HepG2 (cell line): ENCODE results near the gene MYO7A. TPM values are rescaled to one million over a fixed set of nuclear protein-coding genes. Genes with fewer than 3 reads are reported as not detected.
A peak's percentile ranks its signal among the peaks of the same experiment; 100 is the strongest.

ENCODE experiments used
- ATAC-seq: fragments of 200-7000 bp; cut with Tn5 transposase; 3 replicates; pipeline ENCODE4 v1.9.1; 2020; ENCODE audit warnings: mild to moderate bottlenecking, moderate library complexity
- BruUV-seq: library from RNA; stranded (reverse); fragments of 400-500 nt; replicated peaks from 2 replicates; lab custom pipeline; 2021; lab: Mats Ljungman, UMichigan
- CTCF ChIA-PET: fragments of 300-600 bp; formaldehyde crosslinking; extraction: SDS; loops from one replicate; lab custom pipeline; 2021; ENCODE audit warnings: low total read pairs, inconsistent platforms, low intra/inter-chr PET ratio; lab: Yijun Ruan, JAX
- POLR2A ChIA-PET: fragments of 350-600 bp; sonication (Branson Sonifier 250); formaldehyde crosslinking; loops from one replicate; lab custom pipeline; 2020; ENCODE audit warnings: antibody characterized with exemption, inconsistent platforms; lab: Yijun Ruan, JAX
- DNase-seq: peaks from one replicate; pipeline ENCODE4 v3.0.0-alpha.2; 2015; ENCODE audit warnings: low spot score
- FAIRE-seq: peaks from 3 replicates; lab custom pipeline; 2011; peaks lifted over from hg19 to GRCh38; lab: Jason Lieb, UNC
- H2AFZ ChIP-seq: one replicate; pipeline ENCODE4 v1.6.1; 2011; ENCODE audit warnings: low read length, inconsistent platforms
- H3K27ac ChIP-seq: fragments of 300-600 bp; 3 replicates; pipeline ENCODE4 v1.8.0; 2011; ENCODE audit warnings: mixed run types, mild to moderate bottlenecking, mixed read lengths, low read length, inconsistent platforms; ENCODE audit not compliant: insufficient read depth; ENCODE audit errors: extremely low read length
- H3K27me3 ChIP-seq, 2 experiments: fragments of 200-600 bp in 1 of 2; 2 replicates in 1 of 2; 3 replicates in 1 of 2; pipeline versions ENCODE4 v1.6.0 to v1.8.0; 2011; ENCODE audit warnings: low read length in 2 of 2, mild to moderate bottlenecking in 2 of 2, moderate library complexity in 2 of 2, inconsistent platforms in 1 of 2; ENCODE audit not compliant: insufficient read depth in 2 of 2, control insufficient read depth in 1 of 2
- H3K36me3 ChIP-seq, 2 experiments: fragments of 200-600 bp in 1 of 2; replicated peaks in 1 of 2; 2 replicates in 1 of 2; 3 replicates in 1 of 2; pipeline versions ENCODE4 v1.5.1 to v1.8.0; 2011; ENCODE audit warnings: low read length in 2 of 2, inconsistent platforms in 1 of 2; ENCODE audit not compliant: insufficient read depth in 2 of 2, control insufficient read depth in 1 of 2
- H3K4me1 ChIP-seq: 2 replicates; pipeline ENCODE4 v1.5.1; 2012; ENCODE audit warnings: low read length, inconsistent platforms; ENCODE audit not compliant: insufficient read depth
- H3K4me2 ChIP-seq: 2 replicates; pipeline ENCODE4 v1.6.0; 2011; ENCODE audit warnings: low read depth, low read length, inconsistent platforms
- H3K4me3 ChIP-seq, 3 experiments: fragments of 200-600 bp in 1 of 3; sonication (generic), shearing (Covaris generic) in 1 of 3; replicated peaks in 1 of 3; 2 replicates each; pipeline ENCODE4 v1.5.1; 2011 to 2016; ENCODE audit warnings: low read length in 3 of 3, inconsistent platforms in 2 of 3, low read depth in 2 of 3, mild to moderate bottlenecking in 2 of 3, control low read depth in 1 of 3, mixed read lengths in 1 of 3; ENCODE audit not compliant: insufficient read depth in 1 of 3
- H3K79me2 ChIP-seq: one replicate; pipeline ENCODE4 v1.6.1; 2011; ENCODE audit warnings: low read length, inconsistent platforms; ENCODE audit not compliant: insufficient read depth
- H3K9ac ChIP-seq: 2 replicates; pipeline ENCODE4 v1.6.0; 2011; ENCODE audit warnings: mild to moderate bottlenecking, low read depth, low read length, inconsistent platforms; ENCODE audit not compliant: insufficient read depth
- H3K9me3 ChIP-seq: 2 replicates; pipeline ENCODE4 v1.5.1; 2012; ENCODE audit warnings: mild to moderate bottlenecking, low read length
- H4K20me1 ChIP-seq: 2 replicates; pipeline ENCODE4 v1.6.0; 2011; ENCODE audit warnings: inconsistent platforms, mild to moderate bottlenecking, low read length, moderate library complexity; ENCODE audit not compliant: insufficient read depth
- MNT ChIP-seq: fragments of 450-650 bp; IDR thresholded peaks from 2 replicates; pipeline ENCODE4 v1.6.1; 2016
- NFRKB ChIP-seq: fragments of 450-650 bp; IDR thresholded peaks from 2 replicates; pipeline ENCODE4 v1.6.1; 2017
- SIN3B ChIP-seq: fragments of 150-350 bp; IDR thresholded peaks from 2 replicates; pipeline ENCODE4 v1.6.1; 2014; ENCODE audit warnings: low read length
- ZBTB33 ChIP-seq: sonication (generic); formaldehyde crosslinking; IDR thresholded peaks from 2 replicates; pipeline ENCODE4 v1.4.0; 2020; ENCODE audit warnings: missing genetic modification reagents
- WGBS: methylation state at CpG from one replicate; pipeline ENCODE4 v1.1.6; 2017; ENCODE audit warnings: low lambda C conversion rate; 5-methylcytosine and 5-hydroxymethylcytosine counted together
- in situ Hi-C: cut with HindIII; loops from 2 replicates; pipeline ENCODE4 v1.10.0; 2017; ENCODE audit warnings: low pct_unique_long_range_greater_than_20kb; ENCODE audit not compliant: extremely low pct_ligation_motif_present
- intact Hi-C: fragments of 100-400 bp; cut with micrococcal nuclease; formaldehyde crosslinking; loops from one replicate; pipeline ENCODE4 v1.10.0; 2022; ENCODE audit not compliant: unreplicated experiment
- polyA plus RNA-seq, 8 experiments: library from polyadenylated mRNA; depleted of rRNA in 3 of 8; stranded (reverse) in 7 of 8; unstranded in 1 of 8; fragments of >200 nt; fragmentation: Illumina TruSeq in 4 of 8; extraction: Trizol in 4 of 8; gene quantifications; 2 replicates each; pipeline versions ENCODE4 v1.2.1 to v1.2.3, GENCODE V29; 2011 to 2016; ENCODE audit warnings: low read depth in 4 of 8, missing spikeins in 1 of 8, mixed read lengths in 1 of 8; ENCODE audit not compliant: insufficient read depth in 1 of 8
- total RNA-seq, 5 experiments: library from RNA; depleted of rRNA; stranded (reverse); fragments of >200 nt; fragmentation: Illumina TruSeq; extraction: Trizol; gene quantifications; 2 replicates each; pipeline ENCODE4 v1.2.3, GENCODE V29; 2016; ENCODE audit warnings: low read depth in 1 of 5

MYO7A gene
- total and polyA plus RNA-seq, 2 of the 13 experiments (the other 11 are each of a cell fraction or from before 2014, with no cell fraction given), result 7.5 to 10.0 TPM

- Histone ChIP-seq H4K20me1 (no peaks in the 10 kb centered on the region), H3K9me3 (no peaks in the 10 kb centered on the region), H3K27me3 (peaks cover 3 to 4% of the 10 kb centered on the region in 2 experiments; a peak in 1 of 5 replicates)
- no peak for DNase-seq
- FAIRE-seq, result no peak
- no peak for ATAC-seq
- peak; percentile 27; the same call in 1 of the 2 replicates for TF ChIP-seq ZBTB33
- no peak for TF ChIP-seq SIN3B
- TF ChIP-seq, all 625 proteins: peak for 1
- in situ Hi-C loops, result no loop called here
- Histone ChIP-seq H2AFZ (no peak overlapping the region), H3K9ac (no peak overlapping the region), H3K79me2 (no peaks in the 10 kb centered on the region), H3K4me1 (no peaks in the 10 kb centered on the region), H3K4me3 (no peak overlapping the region), H3K36me3 (no peaks in the 10 kb centered on the region), H3K4me2 (no peak overlapping the region), H3K27ac (no peak overlapping the region)
- CTCF ChIA-PET, result no interaction called here
- POLR2A ChIA-PET, result no interaction called here
- BruUV-seq, result no TSS peak
- intact Hi-C loops, result no loop called here
- WGBS, result 87% methylated on average over 18 of the region's 19 CpGs
These were observed 7.5 kb upstream of the MYO7A start for GRCh38 chr11:77120571-77120970.

- ChIA-PET CTCF (no interaction called here), POLR2A (no interaction called here)
- Histone ChIP-seq H3K9me3 (no peaks in the 10 kb centered on the region), H3K4me2 (no peak overlapping the region), H3K4me3 (no peak overlapping the region), H2AFZ (no peak overlapping the region), H3K79me2 (no peaks in the 10 kb centered on the region), H3K27ac (no peak overlapping the region), H3K9ac (no peak overlapping the region), H3K36me3 (no peaks in the 10 kb centered on the region)
- no peak for ATAC-seq
- in situ Hi-C loops, result no loop called here
- no peak for FAIRE-seq
- DNase-seq, result no peak
- no TSS peak for BruUV-seq
- WGBS, result 26% methylated on average over 5 of the region's 10 CpGs
- TF ChIP-seq MNT, result 0 out of 2 replicates have a peak, but pooled peaks have one; percentile 5
- no peak for TF ChIP-seq NFRKB
- TF ChIP-seq, all 625 proteins: peak for 1
- Histone ChIP-seq H3K4me1 (peaks cover 2% of the 10 kb centered on the region), H3K27me3 (peaks cover 4 to 8% of the 10 kb centered on the region in 2 experiments; a peak in 1 of 5 replicates), H4K20me1 (no peaks in the 10 kb centered on the region)
- intact Hi-C loops, result no loop called here
These were observed 6.9 kb upstream of the MYO7A start for GRCh38 chr11:77121096-77121640.
